GM18526 (cell line): ENCODE results near the gene RNF144A.

Source experiments
- POLR2A ChIP-seq: IDR thresholded peaks from 3 replicates; pipeline ENCODE4 v1.6.1; 2011; ENCODE audit not compliant: insufficient read length; ENCODE audit errors: extremely low read depth

Gene RNF144A

DNA sequence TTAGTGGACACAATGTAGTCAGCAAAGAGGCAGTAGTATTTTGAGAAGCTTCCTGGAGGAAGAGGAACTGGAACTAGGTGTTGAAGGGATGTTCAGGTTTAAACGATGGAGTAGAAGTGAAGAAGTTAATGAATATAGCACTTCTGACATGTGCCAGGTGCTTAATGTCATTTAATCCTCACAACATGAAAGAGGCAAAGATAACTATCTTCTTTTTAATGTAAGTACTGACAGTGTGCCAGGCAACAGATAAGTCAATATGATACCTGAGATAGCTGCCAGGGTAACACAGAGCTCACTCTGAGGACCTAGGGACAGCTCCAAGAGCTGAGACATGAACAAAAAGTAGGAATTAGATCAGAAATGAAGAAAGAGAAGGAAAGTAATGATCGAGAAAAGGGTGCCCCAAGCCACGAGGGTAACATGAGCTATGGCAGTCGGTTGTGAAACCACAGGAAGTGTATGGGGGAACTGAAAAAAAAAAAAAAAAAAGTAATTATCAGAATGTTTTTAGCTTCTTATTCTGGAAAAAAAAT, 140.7 kb downstream of the RNF144A start:
- TF ChIP-seq POLR2A, result no peak

DNA sequence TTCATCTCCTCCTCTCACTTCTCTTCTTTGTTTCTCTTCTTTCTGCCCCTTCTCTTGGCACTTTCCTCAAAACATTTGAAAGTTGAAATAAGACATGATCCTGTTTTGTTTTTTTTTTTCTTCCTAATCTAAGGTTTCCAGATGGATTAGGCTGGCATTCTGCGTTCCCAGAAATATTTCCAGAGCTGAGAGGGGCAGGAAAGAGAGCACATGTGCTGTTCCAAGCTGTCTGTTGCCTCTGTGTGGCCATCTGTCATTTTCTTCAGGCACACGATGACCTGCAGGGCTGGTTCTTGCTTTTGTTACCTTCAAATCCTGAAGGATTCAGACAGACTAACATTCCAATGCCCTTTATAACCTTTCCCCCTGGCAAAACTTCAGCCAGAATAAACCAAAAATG, 142.9 kb downstream of the RNF144A start:
- no peak for TF ChIP-seq POLR2A

DNA sequence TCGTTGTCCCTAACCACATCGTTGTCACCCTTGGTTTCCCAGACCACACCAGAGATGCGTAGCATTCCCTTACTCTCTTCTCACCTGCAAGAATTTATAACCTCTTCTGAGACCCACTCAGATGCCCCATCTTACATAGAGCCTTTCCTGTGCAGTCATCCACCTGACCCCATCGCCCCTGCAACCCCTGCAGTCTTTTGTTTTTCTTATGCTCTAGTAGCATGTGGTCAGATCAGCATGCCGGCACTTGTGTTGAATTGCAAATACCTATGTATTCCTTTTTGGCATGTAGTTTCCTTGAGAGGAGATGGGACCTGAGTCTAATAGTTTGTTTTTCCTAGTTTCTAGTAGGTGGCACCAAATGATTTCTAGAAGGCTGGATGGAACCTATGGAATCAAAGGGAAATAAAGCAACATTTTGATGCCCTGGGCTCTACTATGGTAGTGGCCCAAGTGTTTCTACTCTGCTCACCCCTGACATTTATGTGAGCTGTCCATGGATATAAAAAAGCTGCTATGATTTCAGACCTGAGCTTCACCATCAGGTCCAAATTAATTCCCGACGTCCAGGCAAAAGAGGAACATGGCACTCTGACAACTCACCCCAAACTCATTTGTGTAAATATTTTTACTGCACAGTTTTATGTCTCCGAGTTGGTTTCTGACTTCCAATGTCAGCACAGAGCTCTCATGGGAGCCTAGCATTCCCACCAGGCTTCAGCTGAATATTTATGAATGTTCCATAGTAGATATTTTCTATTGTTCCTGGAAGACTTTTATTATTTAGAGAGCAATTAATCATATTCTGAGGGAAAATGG, 143.6 kb downstream of the RNF144A start:
- TF ChIP-seq POLR2A, result no peak

DNA sequence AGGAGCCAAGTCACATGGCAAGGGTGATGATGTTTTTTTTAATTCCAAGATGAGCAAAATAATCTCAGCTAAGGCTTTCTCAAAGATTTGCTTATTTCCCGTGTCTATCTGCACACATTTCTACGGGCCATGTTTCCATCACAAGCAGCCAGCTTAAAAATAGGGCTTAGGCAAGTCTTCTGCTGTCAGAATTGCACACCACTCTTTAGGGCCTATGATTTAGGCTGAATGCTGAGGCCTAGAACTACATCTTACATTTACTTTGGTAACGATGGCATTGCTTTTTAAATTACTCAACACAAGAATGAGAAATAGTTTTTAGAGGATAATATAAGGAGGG, 144.2 kb downstream of the RNF144A start:
- TF ChIP-seq POLR2A, result no peak

GRCh38 chr2:7061921-7062320, 144.7 kb downstream of the RNF144A start:
- TF ChIP-seq POLR2A, result no peak

GRCh38 chr2:7063789-7064188, 146.6 kb downstream of the RNF144A start:
- no peak for TF ChIP-seq POLR2A

DNA sequence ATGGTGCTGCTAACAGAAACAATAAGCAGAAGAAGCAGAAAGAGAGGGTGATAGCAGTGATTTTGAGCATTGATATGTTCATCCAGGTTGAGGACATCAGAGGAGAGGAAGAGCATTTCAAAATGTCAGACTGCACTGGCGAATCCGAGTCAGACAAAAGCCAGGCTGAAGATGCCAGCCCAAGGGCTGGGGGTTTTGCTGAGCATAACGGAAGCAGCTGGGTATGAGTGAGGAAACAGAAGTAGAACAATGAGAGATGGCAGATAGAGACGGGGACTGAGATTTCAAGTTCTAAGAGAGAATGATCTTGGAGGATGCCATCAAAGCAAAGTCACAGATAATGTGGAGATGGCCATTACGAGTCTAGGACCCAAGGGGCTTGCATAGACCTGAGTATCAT, 151.2 kb downstream of the RNF144A start:
- TF ChIP-seq POLR2A, result no peak

DNA sequence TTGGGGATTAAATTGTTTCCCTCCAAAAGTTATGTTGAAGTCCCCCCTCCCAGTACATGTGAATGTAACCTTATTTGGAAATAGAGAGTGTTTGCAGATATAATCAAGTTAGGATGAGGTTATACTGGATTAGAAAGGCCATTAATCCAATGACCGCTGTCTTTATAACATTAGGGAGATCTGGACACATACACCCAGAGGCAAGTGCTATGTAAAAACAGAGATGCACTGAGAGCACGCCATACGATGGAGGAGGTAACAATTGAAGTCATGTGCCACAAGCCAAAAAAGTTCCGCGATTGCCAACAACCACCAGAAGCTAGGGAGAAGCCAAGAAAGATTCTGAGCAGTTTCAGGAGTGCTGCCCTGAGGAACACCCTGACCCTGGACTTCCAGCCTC, 153.3 kb downstream of the RNF144A start:
- TF ChIP-seq POLR2A, result no peak

DNA sequence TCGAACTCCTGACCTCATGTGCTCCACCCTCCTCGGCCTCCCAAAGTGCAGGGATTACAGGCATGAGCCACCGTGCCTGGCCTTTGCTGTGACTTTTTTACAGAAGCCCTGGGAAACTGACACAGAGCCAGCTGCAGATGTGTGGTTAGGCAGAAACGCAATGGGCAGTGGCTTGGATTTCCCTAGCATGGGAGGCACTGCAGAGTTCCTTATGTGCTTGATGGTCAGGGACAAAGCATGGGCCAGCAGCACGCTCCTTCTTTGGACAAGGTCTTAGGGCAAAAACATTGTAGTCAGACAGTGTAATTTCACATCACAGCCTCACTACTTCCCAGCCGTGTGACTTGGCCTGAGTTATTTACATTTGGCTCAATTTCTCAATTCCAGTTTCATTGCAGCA, 153.9 kb downstream of the RNF144A start:
- no peak for TF ChIP-seq POLR2A

GRCh38 chr2:7071916-7072556, 154.8 kb downstream of the RNF144A start:
- TF ChIP-seq POLR2A, result no peak

- TF ChIP-seq POLR2A, result no peak
These were observed 156.7 kb downstream of the RNF144A start for GRCh38 chr2:7073901-7074300.

DNA sequence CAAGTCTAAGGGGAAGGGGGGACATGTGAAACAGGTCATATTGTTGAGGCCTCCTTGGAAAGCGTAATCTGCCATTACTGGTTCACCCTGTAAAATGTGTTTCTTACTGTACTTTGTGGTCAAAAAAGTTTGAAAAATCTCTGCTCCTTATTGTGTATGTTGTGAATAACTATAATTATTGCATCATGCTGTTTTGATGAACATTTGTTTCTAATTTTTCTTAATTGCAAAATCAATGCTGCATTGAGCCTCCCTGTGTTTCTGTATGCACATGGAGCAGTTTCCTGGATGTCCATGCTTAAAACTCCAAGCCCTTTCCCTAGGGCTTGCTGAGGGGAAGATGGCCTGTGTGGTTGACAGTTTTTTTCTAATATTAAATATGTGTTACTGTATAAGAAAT, 158.6 kb downstream of the RNF144A start:
- no peak for TF ChIP-seq POLR2A

DNA sequence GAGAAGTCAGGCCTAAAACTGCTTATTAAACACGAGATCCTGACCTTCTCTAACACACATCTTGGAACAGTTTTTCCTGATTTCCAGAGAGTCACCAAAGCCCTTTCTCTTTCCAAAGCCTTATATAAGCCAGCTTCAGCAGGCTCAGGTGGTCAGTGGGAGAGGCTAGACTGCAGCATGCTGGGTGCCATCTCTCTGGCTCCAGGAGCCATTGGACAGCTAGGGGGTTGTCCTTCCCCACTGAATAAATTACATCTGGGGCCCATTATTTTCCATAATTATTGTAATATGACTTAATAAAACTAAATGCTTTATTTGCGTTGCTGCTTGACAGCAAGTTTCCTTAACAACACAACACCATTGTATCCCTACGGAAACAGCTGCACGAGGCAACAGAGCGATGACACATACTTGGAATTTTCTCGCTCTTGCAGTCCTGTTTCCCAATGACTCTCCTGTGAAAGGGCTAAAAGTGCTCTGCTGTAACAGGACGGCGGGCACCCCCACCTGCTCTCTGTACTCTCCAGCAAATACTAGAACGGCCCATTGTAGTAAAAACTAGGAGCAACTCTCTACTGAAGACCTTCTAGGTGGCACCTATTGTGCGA, 160.6 kb downstream of the RNF144A start:
- no peak for TF ChIP-seq POLR2A

- TF ChIP-seq POLR2A, result no peak
These were observed 166.6 kb downstream of the RNF144A start for GRCh38 chr2:7083580-7084509.

- TF ChIP-seq POLR2A, result no peak
These were observed 167.4 kb downstream of the RNF144A start for GRCh38 chr2:7084601-7085000.
